ENCODE data around the gene EN2.

EN2 gene

DNA sequence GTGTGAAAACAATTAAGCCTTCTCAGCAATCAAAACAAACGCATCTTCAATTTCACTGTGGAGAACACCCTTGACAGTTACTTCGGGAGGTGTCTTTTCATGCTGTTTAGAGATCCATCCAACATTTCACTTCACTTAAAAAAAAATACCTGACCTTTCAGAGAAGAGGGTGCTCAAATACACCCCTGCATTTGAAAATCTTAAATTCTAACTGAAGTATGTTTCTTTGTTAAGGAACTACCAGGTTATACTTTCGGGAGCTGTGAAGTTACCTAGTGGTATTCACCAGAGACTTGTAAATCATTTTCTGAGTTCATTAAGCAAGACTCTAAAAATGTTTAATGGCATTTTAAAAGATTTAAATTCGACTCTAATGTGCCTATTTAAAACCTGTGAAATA lies 49.6 kb downstream of the EN2 start:
- Mint-ChIP-seq H3K36me3 (ENCODE audit: low read depth) (no peaks in the 10 kb centered on the region), H3K9me3 (peaks cover 8% of the 10 kb centered on the region), H3K27ac (no peak overlapping the region), H3K4me1 (peaks cover 14% of the 10 kb centered on the region), H3K4me3 (no peak overlapping the region), H3K27me3 (ENCODE audit: low read depth) (peaks cover 100% of the 10 kb centered on the region)
- TF ChIP-seq, protein P1, sequence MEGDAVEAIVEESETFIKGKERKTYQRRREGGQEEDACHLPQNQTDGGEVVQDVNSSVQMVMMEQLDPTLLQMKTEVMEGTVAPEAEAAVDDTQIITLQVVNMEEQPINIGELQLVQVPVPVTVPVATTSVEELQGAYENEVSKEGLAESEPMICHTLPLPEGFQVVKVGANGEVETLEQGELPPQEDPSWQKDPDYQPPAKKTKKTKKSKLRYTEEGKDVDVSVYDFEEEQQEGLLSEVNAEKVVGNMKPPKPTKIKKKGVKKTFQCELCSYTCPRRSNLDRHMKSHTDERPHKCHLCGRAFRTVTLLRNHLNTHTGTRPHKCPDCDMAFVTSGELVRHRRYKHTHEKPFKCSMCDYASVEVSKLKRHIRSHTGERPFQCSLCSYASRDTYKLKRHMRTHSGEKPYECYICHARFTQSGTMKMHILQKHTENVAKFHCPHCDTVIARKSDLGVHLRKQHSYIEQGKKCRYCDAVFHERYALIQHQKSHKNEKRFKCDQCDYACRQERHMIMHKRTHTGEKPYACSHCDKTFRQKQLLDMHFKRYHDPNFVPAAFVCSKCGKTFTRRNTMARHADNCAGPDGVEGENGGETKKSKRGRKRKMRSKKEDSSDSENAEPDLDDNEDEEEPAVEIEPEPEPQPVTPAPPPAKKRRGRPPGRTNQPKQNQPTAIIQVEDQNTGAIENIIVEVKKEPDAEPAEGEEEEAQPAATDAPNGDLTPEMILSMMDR (IDR thresholded peaks at IDR 0.05; ENCODE audit: unreplicated experiment in 3 of 3): no peak

DNA sequence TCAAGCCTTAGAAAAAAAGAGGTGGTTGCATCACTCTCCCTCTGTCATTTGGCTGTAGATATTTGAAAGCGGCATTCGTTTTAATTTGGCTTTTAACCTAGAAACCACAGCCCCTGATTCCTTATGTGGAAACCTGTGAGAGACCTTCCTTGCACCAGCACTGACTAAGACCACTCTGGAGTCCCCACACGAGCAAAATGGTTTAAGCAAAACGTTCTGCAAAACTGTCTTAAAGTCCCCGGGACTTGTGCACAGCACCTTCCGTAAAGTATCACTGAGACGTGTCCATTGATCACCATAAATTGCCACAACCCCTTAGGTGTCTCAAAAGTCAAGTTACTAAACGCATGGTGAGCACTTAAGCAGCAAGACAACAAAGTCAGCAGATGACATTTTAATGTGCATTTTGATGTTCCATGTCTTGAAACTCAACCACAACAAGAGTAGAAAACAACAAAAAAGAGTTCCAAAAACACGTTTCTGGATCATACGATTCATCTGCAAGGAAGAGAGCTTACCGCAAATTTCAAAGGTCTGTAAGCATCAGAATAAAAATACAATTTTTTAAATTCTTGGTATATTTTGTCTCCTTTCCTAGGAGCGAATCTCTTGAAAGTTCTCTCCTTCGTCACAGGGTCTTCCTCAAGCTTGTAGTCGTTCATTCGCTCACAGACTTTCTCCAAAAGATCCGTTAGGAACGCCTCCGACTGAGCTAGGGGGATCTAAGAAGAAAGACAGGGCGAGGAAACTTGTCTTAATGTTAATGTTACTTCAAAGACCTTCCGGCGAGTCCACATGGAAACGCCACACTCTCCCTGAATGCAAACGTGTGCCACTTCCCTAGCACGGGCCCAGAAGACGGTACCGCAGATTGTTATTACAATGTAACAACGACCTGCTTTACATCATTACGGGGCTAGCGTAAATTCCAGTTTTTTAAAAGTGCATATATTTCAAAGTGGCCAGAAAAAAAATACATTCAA lies 50.7 kb downstream of the EN2 start:
- Mint-ChIP-seq H3K4me1 (peaks cover 14% of the 10 kb centered on the region), H3K36me3 (ENCODE audit: low read depth) (no peaks in the 10 kb centered on the region)

GRCh38 chr7:155509359-155509724 lies 51.4 kb downstream of the EN2 start:
- H3K36me3 Mint-ChIP-seq (ENCODE audit: low read depth): no peaks in the 10 kb centered on the region
- TF ChIP-seq, protein P1 (IDR thresholded peaks at IDR 0.05; ENCODE audit: unreplicated experiment in 3 of 3): no peak
- H3K27me3 Mint-ChIP-seq (ENCODE audit: low read depth): peaks cover 100% of the 10 kb centered on the region
- H3K4me3 Mint-ChIP-seq: peak overlapping the region; percentile 29 to 65 (median 57)
- no peak overlapping the region for H3K27ac Mint-ChIP-seq
- peaks cover 14% of the 10 kb centered on the region for H3K4me1 Mint-ChIP-seq
- H3K9me3 Mint-ChIP-seq: peaks cover 8% of the 10 kb centered on the region

More for the DNA sequence above, 50.7 kb downstream of the EN2 start:
- TF ChIP-seq, protein P1 (IDR thresholded peaks at IDR 0.05; ENCODE audit: unreplicated experiment in 3 of 3): no peak
- H3K27ac Mint-ChIP-seq: no peak overlapping the region
- H3K27me3 Mint-ChIP-seq (ENCODE audit: low read depth): peaks cover 100% of the 10 kb centered on the region
- peak overlapping the region; percentile 29 to 65 (median 57) for H3K4me3 Mint-ChIP-seq
- peaks cover 8% of the 10 kb centered on the region for H3K9me3 Mint-ChIP-seq

GRCh38 chr7:155509725-155510551 lies 52.0 kb downstream of the EN2 start:
- peak overlapping the region; percentile 77 to 82 (median 79) for H3K4me3 Mint-ChIP-seq
- H3K4me1 Mint-ChIP-seq: peaks cover 14% of the 10 kb centered on the region
- peaks cover 100% of the 10 kb centered on the region for H3K27me3 Mint-ChIP-seq (ENCODE audit: low read depth)
- peaks cover 8% of the 10 kb centered on the region for H3K9me3 Mint-ChIP-seq
- TF ChIP-seq, protein P1 (IDR thresholded peaks at IDR 0.05; ENCODE audit: unreplicated experiment in 3 of 3): no peak
- H3K27ac Mint-ChIP-seq: no peak overlapping the region
- no peaks in the 10 kb centered on the region for H3K36me3 Mint-ChIP-seq (ENCODE audit: low read depth)

GRCh38 chr7:155510975-155511701 lies 53.2 kb downstream of the EN2 start:
- Mint-ChIP-seq H3K4me1 (peaks cover 14% of the 10 kb centered on the region), H3K27me3 (ENCODE audit: low read depth) (peaks cover 100% of the 10 kb centered on the region), H3K4me3 (no peak overlapping the region), H3K27ac (no peak overlapping the region), H3K9me3 (peaks cover 8% of the 10 kb centered on the region), H3K36me3 (ENCODE audit: low read depth) (no peaks in the 10 kb centered on the region)
- TF ChIP-seq, protein P1 (IDR thresholded peaks at IDR 0.05; ENCODE audit: unreplicated experiment in 3 of 3): no peak
